ENCODE measurements around the gene KATNAL1.

The KATNAL1 gene

DNA sequence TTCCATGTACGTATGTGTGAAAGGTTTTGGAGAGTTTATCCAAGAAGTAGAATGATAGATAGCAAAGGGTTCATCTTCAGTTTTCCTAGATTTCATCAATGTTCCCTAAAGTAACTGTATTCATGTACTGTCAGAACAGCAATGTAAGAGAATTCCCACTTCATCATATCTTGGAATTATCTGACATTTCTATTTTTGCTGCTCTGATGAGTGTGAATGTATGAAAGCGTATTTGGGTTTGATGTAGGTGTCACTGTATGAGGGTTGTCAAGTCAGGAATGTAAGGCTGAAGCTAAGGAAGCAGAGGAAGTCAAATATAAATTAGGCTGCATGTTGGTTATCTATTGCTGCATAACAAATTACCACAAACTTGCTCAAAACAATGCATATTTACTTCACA lies 7.2 kb upstream of the KATNAL1 start:
- no peaks in the 10 kb centered on the region for H3K36me3 ChIP-seq (replicated peaks; ENCODE audit: insufficient read depth, low read length)
- no peak overlapping the region for H3K4me2 ChIP-seq (ENCODE audit: low read depth, low read length)
- TF ChIP-seq CTCF (IDR thresholded peaks at IDR 0.05; ENCODE audit: low read length) (no peak), EZH2 (optimal IDR thresholded peaks at IDR 0.05; ENCODE audit: low read depth, low read length) (no peak), EZH2phosphoT487 (IDR thresholded peaks at IDR 0.05; ENCODE audit: low read length) (no peak)

DNA sequence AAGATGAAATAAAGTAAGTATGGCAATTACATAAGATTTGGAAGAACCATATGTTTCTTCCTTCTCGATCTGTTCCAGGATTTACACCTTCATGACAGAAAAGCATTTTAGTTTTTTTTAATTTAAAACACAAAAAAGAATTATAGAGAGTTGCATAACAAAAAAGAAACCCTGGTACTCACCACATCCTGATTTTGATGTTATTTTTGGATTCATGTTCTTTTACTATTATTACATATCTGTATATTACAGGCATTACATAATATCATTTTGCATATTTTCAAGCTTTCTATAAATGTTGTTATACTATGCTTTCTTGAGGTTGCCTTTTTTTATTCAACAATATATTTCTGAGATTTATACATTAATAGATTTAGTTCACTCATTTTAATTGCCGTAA lies 6.7 kb upstream of the KATNAL1 start:
- Histone ChIP-seq H3K27me3 (replicated peaks; ENCODE audit: insufficient read depth, low read length) (no peaks in the 10 kb centered on the region), H3K36me3 (replicated peaks; ENCODE audit: insufficient read depth, low read length) (no peaks in the 10 kb centered on the region), H3F3A (ENCODE audit: insufficient read depth, low read length) (no peaks in the 10 kb centered on the region), H3K9me3 (replicated peaks; ENCODE audit: insufficient read depth, low read length) (no peaks in the 10 kb centered on the region), H2AFZ (ENCODE audit: low read length) (no peak overlapping the region), H3K4me2 (ENCODE audit: low read depth, low read length) (no peak overlapping the region), H3K9ac (ENCODE audit: low read length) (no peak overlapping the region), H3K79me2 (ENCODE audit: low read length) (no peaks in the 10 kb centered on the region), H4K20me1 (ENCODE audit: insufficient read depth, low read length) (no peaks in the 10 kb centered on the region), H3K9me2 (replicated peaks; ENCODE audit: insufficient read depth, low read length) (no peaks in the 10 kb centered on the region), H3K27ac (ENCODE audit: low read length) (no peak overlapping the region), H3K4me3 (ENCODE audit: low read length) (no peak overlapping the region), H3K4me1 (ENCODE audit: low read length) (no peaks in the 10 kb centered on the region)
- TF ChIP-seq EZH2phosphoT487 (IDR thresholded peaks at IDR 0.05; ENCODE audit: low read length) (no peak), EZH2 (optimal IDR thresholded peaks at IDR 0.05; ENCODE audit: low read depth, low read length) (no peak), CTCF (IDR thresholded peaks at IDR 0.05; ENCODE audit: low read length) (no peak)
- no peak for DNase-seq

More for the DNA sequence above, 7.2 kb upstream of the KATNAL1 start:
- no peak for DNase-seq
- Histone ChIP-seq H3K27ac (ENCODE audit: low read length) (no peak overlapping the region), H3K4me3 (ENCODE audit: low read length) (no peak overlapping the region), H2AFZ (ENCODE audit: low read length) (no peak overlapping the region), H3K27me3 (replicated peaks; ENCODE audit: insufficient read depth, low read length) (no peaks in the 10 kb centered on the region), H3K79me2 (ENCODE audit: low read length) (no peaks in the 10 kb centered on the region), H3K9me2 (replicated peaks; ENCODE audit: insufficient read depth, low read length) (no peaks in the 10 kb centered on the region), H4K20me1 (ENCODE audit: insufficient read depth, low read length) (no peaks in the 10 kb centered on the region), H3K4me1 (ENCODE audit: low read length) (no peaks in the 10 kb centered on the region), H3F3A (ENCODE audit: insufficient read depth, low read length) (no peaks in the 10 kb centered on the region), H3K9me3 (replicated peaks; ENCODE audit: insufficient read depth, low read length) (no peaks in the 10 kb centered on the region), H3K9ac (ENCODE audit: low read length) (no peak overlapping the region)

DNA sequence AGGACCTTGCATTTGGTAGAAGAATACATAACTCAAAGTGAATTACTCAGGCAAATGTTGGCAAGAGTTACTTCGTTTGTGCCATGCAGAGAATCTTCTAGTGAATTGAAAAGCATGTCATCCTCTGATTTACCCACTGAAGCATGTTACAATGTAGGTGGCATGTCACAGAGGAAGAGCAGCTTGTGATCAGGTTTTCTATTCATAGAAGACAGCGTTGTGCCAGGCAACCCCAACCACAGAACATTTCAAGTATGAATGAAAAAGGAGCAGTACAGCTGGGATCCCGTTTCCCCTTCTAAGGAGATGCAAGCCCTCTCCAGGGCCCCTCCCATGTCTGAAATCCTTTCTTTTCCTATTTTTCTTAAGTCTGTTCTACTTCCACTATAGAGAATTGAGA lies 6.0 kb upstream of the KATNAL1 start:
- H3K27me3 ChIP-seq (replicated peaks; ENCODE audit: insufficient read depth, low read length) = no peaks in the 10 kb centered on the region
- H3K79me2 ChIP-seq (ENCODE audit: low read length) = no peaks in the 10 kb centered on the region
- H3K9ac ChIP-seq (ENCODE audit: low read length) = no peak overlapping the region
- no peaks in the 10 kb centered on the region for H3K9me3 ChIP-seq (replicated peaks; ENCODE audit: insufficient read depth, low read length)
- no peak for DNase-seq
- H3F3A ChIP-seq (ENCODE audit: insufficient read depth, low read length) = no peaks in the 10 kb centered on the region
- no peaks in the 10 kb centered on the region for H3K4me1 ChIP-seq (ENCODE audit: low read length)
- H3K9me2 ChIP-seq (replicated peaks; ENCODE audit: insufficient read depth, low read length) = no peaks in the 10 kb centered on the region
- no peak overlapping the region for H3K27ac ChIP-seq (ENCODE audit: low read length)
- H2AFZ ChIP-seq (ENCODE audit: low read length) = no peak overlapping the region
- no peak for TF ChIP-seq EZH2 (optimal IDR thresholded peaks at IDR 0.05; ENCODE audit: low read depth, low read length)
- TF ChIP-seq CTCF (IDR thresholded peaks at IDR 0.05; ENCODE audit: low read length) = no peak
- no peak for TF ChIP-seq EZH2phosphoT487 (IDR thresholded peaks at IDR 0.05; ENCODE audit: low read length)
- no peaks in the 10 kb centered on the region for H3K36me3 ChIP-seq (replicated peaks; ENCODE audit: insufficient read depth, low read length)
- H3K4me2 ChIP-seq (ENCODE audit: low read depth, low read length) = no peak overlapping the region
- H3K4me3 ChIP-seq (ENCODE audit: low read length) = no peak overlapping the region
- H4K20me1 ChIP-seq (ENCODE audit: insufficient read depth, low read length) = no peaks in the 10 kb centered on the region
